HUES64 (cell line): ENCODE data around the gene DNMBP.
"Not testable (repeated sequence)": the region's sequence is repeated elsewhere in the genome, so short reads cannot be mapped to it uniquely, and the experiment has no call there.

Source experiments
- H3K27ac ChIP-seq: 2 replicates; pipeline ENCODE4 v1.7.0; 2013; ENCODE audit warnings: low read depth, low read length, inconsistent platforms
- H3K27me3 ChIP-seq: 2 replicates; pipeline ENCODE4 v1.6.1; 2013; ENCODE audit warnings: mild to moderate bottlenecking, low read length; ENCODE audit not compliant: insufficient read depth
- H3K36me3 ChIP-seq: 2 replicates; pipeline ENCODE4 v1.6.1; 2013; ENCODE audit warnings: mild to moderate bottlenecking, low read length; ENCODE audit not compliant: insufficient read depth
- H3K4me1 ChIP-seq: 2 replicates; pipeline ENCODE4 v1.6.1; 2013; ENCODE audit warnings: mild to moderate bottlenecking, low read length, moderate library complexity; ENCODE audit not compliant: insufficient read depth
- H3K4me3 ChIP-seq: 2 replicates; pipeline ENCODE4 v1.5.1; 2013; ENCODE audit warnings: mild to moderate bottlenecking, low read length, moderate library complexity
- H3K9ac ChIP-seq: 2 replicates; pipeline ENCODE4 v1.6.1; 2013; ENCODE audit warnings: mild to moderate bottlenecking, low read depth, low read length
- H3K9me3 ChIP-seq: 2 replicates; pipeline ENCODE4 v1.6.1; 2013; ENCODE audit warnings: low read depth, low read length; ENCODE audit not compliant: insufficient read depth
- WGBS: fragments of 150-250, 120-280 bp; methylation state at CpG from one replicate; pipeline ENCODE4 v1.1.7; 2013; ENCODE audit warnings: missing lambda C conversion rate; 5-methylcytosine and 5-hydroxymethylcytosine counted together

The DNMBP gene

GRCh38 chr10:99998889-99999288 is 10.9 kb downstream of the DNMBP start:
- WGBS, result 94% methylated on average over 5 of the region's 6 CpGs
- H3K36me3 ChIP-seq, result no peaks in the 10 kb centered on the region
- H3K4me3 ChIP-seq, result no peak overlapping the region
- H3K27me3 ChIP-seq, result no peaks in the 10 kb centered on the region
- no peak overlapping the region for H3K27ac ChIP-seq
- no peak overlapping the region for H3K9ac ChIP-seq
- peaks cover 15% of the 10 kb centered on the region for H3K4me1 ChIP-seq
- H3K9me3 ChIP-seq, result no peaks in the 10 kb centered on the region

GRCh38 chr10:99996671-99997648 is 12.8 kb downstream of the DNMBP start:
- Histone ChIP-seq H3K9ac (no peak overlapping the region), H3K4me3 (no peak overlapping the region), H3K27ac (no peak overlapping the region), H3K4me1 (peaks cover 15% of the 10 kb centered on the region), H3K36me3 (no peaks in the 10 kb centered on the region), H3K9me3 (no peaks in the 10 kb centered on the region), H3K27me3 (no peaks in the 10 kb centered on the region)
- 75% methylated on average over 4 of the region's 4 CpGs for WGBS

GRCh38 chr10:99995713-99996112 is 14.0 kb downstream of the DNMBP start:
- no peak overlapping the region for H3K9ac ChIP-seq
- H3K27ac ChIP-seq, result no peak overlapping the region
- no peaks in the 10 kb centered on the region for H3K9me3 ChIP-seq
- no peaks in the 10 kb centered on the region for H3K36me3 ChIP-seq
- no peaks in the 10 kb centered on the region for H3K27me3 ChIP-seq
- WGBS, result 90% methylated on average over 3 of the region's 3 CpGs
- no peak overlapping the region for H3K4me3 ChIP-seq
- peaks cover 15% of the 10 kb centered on the region for H3K4me1 ChIP-seq

DNA sequence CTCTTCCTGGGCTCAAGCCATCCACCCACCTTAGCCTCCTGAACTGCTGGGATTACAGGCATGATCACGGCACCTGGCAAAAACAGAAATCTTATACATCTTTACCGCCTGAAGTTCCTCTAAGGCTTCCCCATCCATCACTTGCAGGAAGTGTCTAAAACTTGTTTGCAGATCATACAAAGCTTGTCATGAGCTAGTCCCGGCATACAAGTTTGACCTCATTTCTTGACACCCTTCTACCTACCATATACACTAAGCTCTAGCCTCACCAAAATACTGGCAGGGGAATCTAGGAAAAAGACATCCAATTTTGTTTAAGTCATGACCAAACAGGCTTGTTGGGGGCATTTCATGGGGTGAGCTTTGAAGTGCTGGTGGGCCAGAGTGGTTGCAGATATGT is 14.5 kb downstream of the DNMBP start:
- no peak overlapping the region for H3K9ac ChIP-seq
- no peak overlapping the region for H3K27ac ChIP-seq
- H3K9me3 ChIP-seq, result no peaks in the 10 kb centered on the region
- peaks cover 11% of the 10 kb centered on the region for H3K4me1 ChIP-seq
- no peaks in the 10 kb centered on the region for H3K36me3 ChIP-seq
- 96% methylated on average over 3 of the region's 3 CpGs for WGBS
- no peaks in the 10 kb centered on the region for H3K27me3 ChIP-seq
- no peak overlapping the region for H3K4me3 ChIP-seq

DNA sequence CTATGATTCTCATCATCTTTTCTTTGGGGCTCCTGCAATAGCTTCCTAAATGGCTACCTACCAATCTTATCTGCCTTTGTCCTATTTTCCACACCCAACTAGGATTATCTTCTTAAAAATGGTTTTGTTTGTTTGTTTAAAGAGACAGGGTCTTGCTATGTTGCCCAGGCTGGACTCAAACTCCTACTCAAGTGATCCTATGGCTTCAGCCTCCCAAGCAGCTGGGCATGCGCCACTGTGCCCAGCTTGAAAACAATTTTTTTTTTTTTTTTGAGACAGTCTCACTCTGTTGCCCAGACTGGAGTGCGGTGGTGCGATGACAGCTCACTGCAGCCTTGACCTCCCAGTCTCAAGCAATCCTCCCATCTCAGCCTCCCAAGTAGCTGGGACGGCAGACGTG is 14.9 kb downstream of the DNMBP start:
- H3K27me3 ChIP-seq, result no peaks in the 10 kb centered on the region
- H3K27ac ChIP-seq, result no peak overlapping the region
- H3K9ac ChIP-seq, result no peak overlapping the region
- H3K9me3 ChIP-seq, result no peaks in the 10 kb centered on the region
- H3K36me3 ChIP-seq, result no peaks in the 10 kb centered on the region
- peaks cover 9% of the 10 kb centered on the region; the same call in 1 of the 2 replicates for H3K4me1 ChIP-seq
- WGBS, result 93% methylated on average over 5 of the region's 5 CpGs
- H3K4me3 ChIP-seq, result no peak overlapping the region

GRCh38 chr10:99993701-99994689 is 15.8 kb downstream of the DNMBP start:
- Histone ChIP-seq H3K9me3 (no peaks in the 10 kb centered on the region), H3K27ac (no peak overlapping the region), H3K36me3 (no peaks in the 10 kb centered on the region), H3K4me1 (peaks cover 9% of the 10 kb centered on the region; the same call in 1 of the 2 replicates), H3K27me3 (no peaks in the 10 kb centered on the region), H3K4me3 (no peak overlapping the region), H3K9ac (no peak overlapping the region)
- 81% methylated on average over 7 of the region's 8 CpGs for WGBS

GRCh38 chr10:99985637-99986036 is 24.1 kb downstream of the DNMBP start:
- H3K9ac ChIP-seq, H3K4me1 ChIP-seq, H3K27me3 ChIP-seq, H3K27ac ChIP-seq, H3K4me3 ChIP-seq, H3K36me3 ChIP-seq, H3K9me3 ChIP-seq: not testable (repeated sequence)
- 96% methylated on average over 5 of the region's 5 CpGs for WGBS

DNA sequence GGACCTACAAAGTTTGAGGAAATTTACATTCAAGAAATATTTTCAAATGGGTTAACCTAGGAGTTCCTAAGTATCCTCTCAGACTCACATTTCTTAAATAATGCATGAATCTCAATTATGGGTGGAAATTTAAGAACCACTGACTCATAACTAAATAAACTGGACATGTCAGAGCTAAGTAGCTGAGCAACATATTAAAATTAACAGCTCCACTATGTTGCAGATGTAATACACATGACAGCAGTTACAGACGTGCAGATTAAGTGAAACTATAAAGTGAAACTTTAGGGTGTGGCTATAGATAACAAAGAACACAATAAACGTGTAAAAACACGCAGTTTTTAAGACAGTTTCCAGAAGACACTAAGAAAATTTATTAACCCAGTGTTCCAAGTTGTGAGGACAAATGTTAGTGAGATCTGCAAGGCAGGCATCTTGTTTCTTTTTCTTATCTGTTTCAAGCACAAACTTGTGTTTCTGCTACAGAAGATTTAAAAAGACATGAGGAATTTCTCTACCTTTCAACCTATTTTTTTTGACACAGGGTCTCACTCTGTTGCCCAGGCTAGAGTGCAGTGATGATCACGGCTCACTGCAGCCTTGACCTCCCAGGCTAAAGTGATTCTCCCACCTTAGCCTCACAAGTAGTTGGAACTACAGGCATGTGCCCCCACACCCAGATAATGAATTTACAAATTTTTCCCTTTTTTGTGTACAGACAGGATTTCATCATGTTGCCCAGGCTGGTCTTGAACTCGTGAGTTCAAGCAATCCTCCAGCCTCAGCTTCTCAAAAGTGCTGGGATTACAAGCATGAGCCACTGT is 25.3 kb downstream of the DNMBP start:
- no peak overlapping the region for H3K4me3 ChIP-seq
- H3K4me1 ChIP-seq, result no peaks in the 10 kb centered on the region
- no peaks in the 10 kb centered on the region for H3K27me3 ChIP-seq
- H3K27ac ChIP-seq, result no peak overlapping the region
- no peaks in the 10 kb centered on the region for H3K9me3 ChIP-seq
- H3K9ac ChIP-seq, result no peak overlapping the region
- H3K36me3 ChIP-seq, result no peaks in the 10 kb centered on the region
- WGBS, result 88% methylated on average over 5 of the region's 5 CpGs

GRCh38 chr10:99983280-99983988 is 26.3 kb downstream of the DNMBP start:
- Histone ChIP-seq H3K27ac (no peak overlapping the region), H3K27me3 (no peaks in the 10 kb centered on the region), H3K9ac (no peak overlapping the region), H3K4me1 (peaks cover 2% of the 10 kb centered on the region; the same call in 1 of the 2 replicates), H3K9me3 (no peaks in the 10 kb centered on the region), H3K36me3 (no peaks in the 10 kb centered on the region), H3K4me3 (no peak overlapping the region)
- 91% methylated on average over 16 of the region's 16 CpGs for WGBS

- 92% methylated on average over 5 of the region's 5 CpGs for WGBS
- Histone ChIP-seq H3K27ac (no peak overlapping the region), H3K4me1 (peaks cover 8% of the 10 kb centered on the region; the same call in 1 of the 2 replicates)
Measured at GRCh38 chr10:99982728-99983127, 27.0 kb downstream of the DNMBP start.

More at GRCh38 chr10:99982728-99983127, 27.0 kb downstream of the DNMBP start:
- H3K9me3 ChIP-seq, result no peaks in the 10 kb centered on the region
- no peak overlapping the region for H3K9ac ChIP-seq
- H3K27me3 ChIP-seq, result no peaks in the 10 kb centered on the region
- H3K36me3 ChIP-seq, result no peaks in the 10 kb centered on the region
- H3K4me3 ChIP-seq, result no peak overlapping the region
